NCI-H146 (cell line): Measurements from ENCODE around the gene RECQL.

Experiments
- DNase-seq: peaks from one replicate; lab custom pipeline; 2025; lab: John Stamatoyannopoulos, UW

The RECQL gene

GRCh38 chr12:21419009-21419699, 82.3 kb downstream of the RECQL start:
- peak; percentile 70 for DNase-seq
